ENCODE data around the gene COX5B.

GRCh38 chr2:97676620-97677019, 30.8 kb downstream of the COX5B start:
- TF ChIP-seq CTCF (IDR thresholded peaks at IDR 0.05) (no peak), POLR2A (IDR thresholded peaks at IDR 0.05) (no peak), EP300 (IDR thresholded peaks at IDR 0.05) (no peak)
